A549 (cell line): Measurements from ENCODE around the gene F2.

Experiments used
- CEBPB ChIP-seq, 2 experiments: fragments of >200 bp in 1 of 2; sonication (Bioruptor Twin) in 1 of 2; formaldehyde crosslinking in 1 of 2; IDR thresholded peaks; 2 replicates each; pipeline ENCODE4 v1.6.1; 2012 to 2016
- CTCF ChIP-seq: fragments of >200 bp; sonication (Bioruptor Twin); formaldehyde crosslinking; IDR thresholded peaks from 3 replicates; pipeline ENCODE4 v1.5.1; 2016
- HDAC2 ChIP-seq: fragments of 200-600 bp; sonication (generic); IDR thresholded peaks from 2 replicates; pipeline ENCODE4 v1.6.1; 2016
- MYC ChIP-seq: IDR thresholded peaks from 2 replicates; pipeline ENCODE4 v1.6.1; 2012; ENCODE audit warnings: mild to moderate bottlenecking, inconsistent platforms, low read length, improper control_type of control experiment, borderline replicate concordance
- POLR2A ChIP-seq: IDR thresholded peaks from 2 replicates; pipeline ENCODE4 v1.6.1; 2012; ENCODE audit warnings: mild to moderate bottlenecking, low read length
- RAD21 ChIP-seq, 2 experiments: fragments of >200 bp in 1 of 2; sonication (Bioruptor Twin) in 1 of 2; formaldehyde crosslinking in 1 of 2; IDR thresholded peaks in 1 of 2; conservative IDR thresholded peaks in 1 of 2; 2 replicates in 1 of 2; 3 replicates in 1 of 2; pipeline ENCODE4 v1.6.1; 2012 to 2018; ENCODE audit warnings: inconsistent platforms in 1 of 2
- REST ChIP-seq: fragments of 200-600 bp; sonication (generic); IDR thresholded peaks from 2 replicates; pipeline ENCODE4 v1.6.1; 2016; ENCODE audit warnings: antibody characterized with exemption, mild to moderate bottlenecking, moderate library complexity
- ZSCAN20 ChIP-seq: fragments of 250-450 bp; sonication (Bioruptor Pico); IDR thresholded peaks from 2 replicates; pipeline ENCODE4 v1.8.0; 2022; ENCODE audit warnings: mild to moderate bottlenecking, moderate library complexity

GRCh38 chr11:46725338-46726205 is 6.6 kb downstream of the F2 start:
- TF ChIP-seq CTCF (no peak), HDAC2 (no peak), POLR2A (no peak), ZSCAN20 (CRISPR knock-in tag) (no peak), MYC (no peak), REST (no peak), RAD21 (conservative IDR thresholded peaks at IDR 0.05 in 1 of 2, IDR thresholded peaks at IDR 0.05 in 1 of 2) (no peak), CEBPB (IDR thresholded peaks at IDR 0.05) (no peak)
